Stimulated activated CD4-positive, alpha-beta T cell treated with anti-CD3 and anti-CD28 coated beads, Interleukin-2, amount 100 ng/mL, for 24 hours (primary cell): Measurements from ENCODE around the gene PRM3.
"Not testable (repeated sequence)": the region's sequence is repeated elsewhere in the genome, so short reads cannot be mapped to it uniquely, and the experiment has no call there.

Experiments used
- DNase-seq, 2 donors: peaks; one replicate each; pipeline ENCODE4 v3.0.0-alpha.2; 2020

The PRM3 gene

GRCh38 chr16:11303405-11304138 is 30.1 kb upstream of the PRM3 start:
- no peak for DNase-seq

- DNase-seq: no peak
These were observed 29.5 kb upstream of the PRM3 start for GRCh38 chr16:11302977-11303376.

GRCh38 chr16:11301645-11302501 is 28.4 kb upstream of the PRM3 start:
- DNase-seq: no peak

DNA sequence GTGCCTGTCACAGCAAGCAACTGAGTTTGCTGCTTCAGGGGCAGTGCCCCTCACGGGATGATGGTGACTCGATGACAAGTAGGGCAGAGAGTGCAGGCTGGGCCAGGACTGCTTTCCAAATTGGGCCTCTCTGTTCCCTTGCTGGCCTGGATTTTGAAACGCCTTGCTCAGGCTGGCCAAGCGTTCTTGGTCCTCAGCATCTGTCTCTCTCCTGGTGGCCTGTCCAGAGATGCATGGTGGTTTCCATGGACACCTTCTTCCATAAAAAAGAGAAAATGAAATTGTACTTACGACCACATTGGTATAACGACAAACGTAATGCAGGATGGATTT is 27.1 kb upstream of the PRM3 start:
- DNase-seq: no peak

DNA sequence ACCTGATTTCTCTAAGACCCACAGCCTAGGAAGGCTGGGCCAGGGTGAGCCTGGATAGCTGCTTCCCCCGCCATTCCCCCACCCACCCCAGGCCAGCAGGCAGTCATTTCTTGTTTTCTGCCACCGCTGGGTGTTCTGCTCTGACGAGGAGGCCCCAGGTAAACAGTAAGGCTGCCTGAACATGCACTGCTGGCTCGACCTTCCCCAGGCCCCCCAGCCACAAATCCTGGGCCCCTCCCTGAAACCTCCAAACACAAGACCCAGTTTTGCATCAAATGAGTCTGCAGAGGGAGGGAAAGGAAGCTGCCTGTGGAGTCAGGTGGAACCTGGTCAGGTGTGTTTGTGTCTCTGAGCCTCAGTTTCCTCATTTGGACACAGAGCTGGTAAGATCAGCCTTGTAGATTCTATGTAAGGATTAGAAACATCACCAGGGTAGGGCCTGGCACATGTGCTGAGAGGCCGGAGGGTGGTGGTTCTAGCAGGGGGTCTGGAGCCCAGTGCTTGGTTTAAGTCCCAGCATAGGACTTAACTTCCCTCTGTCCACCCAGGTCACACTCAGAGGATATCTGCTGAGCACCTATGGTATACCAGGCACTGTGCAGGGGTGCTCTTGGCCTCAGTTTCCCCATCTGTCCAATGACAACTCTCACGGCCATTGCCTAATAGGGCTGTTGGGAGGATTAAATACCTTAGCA is 26.6 kb upstream of the PRM3 start:
- DNase-seq: no peak

GRCh38 chr16:11298950-11299547 is 25.6 kb upstream of the PRM3 start:
- not testable (repeated sequence) for DNase-seq

- DNase-seq: no peak
These were observed 24.9 kb upstream of the PRM3 start for GRCh38 chr16:11298143-11298900.

DNA sequence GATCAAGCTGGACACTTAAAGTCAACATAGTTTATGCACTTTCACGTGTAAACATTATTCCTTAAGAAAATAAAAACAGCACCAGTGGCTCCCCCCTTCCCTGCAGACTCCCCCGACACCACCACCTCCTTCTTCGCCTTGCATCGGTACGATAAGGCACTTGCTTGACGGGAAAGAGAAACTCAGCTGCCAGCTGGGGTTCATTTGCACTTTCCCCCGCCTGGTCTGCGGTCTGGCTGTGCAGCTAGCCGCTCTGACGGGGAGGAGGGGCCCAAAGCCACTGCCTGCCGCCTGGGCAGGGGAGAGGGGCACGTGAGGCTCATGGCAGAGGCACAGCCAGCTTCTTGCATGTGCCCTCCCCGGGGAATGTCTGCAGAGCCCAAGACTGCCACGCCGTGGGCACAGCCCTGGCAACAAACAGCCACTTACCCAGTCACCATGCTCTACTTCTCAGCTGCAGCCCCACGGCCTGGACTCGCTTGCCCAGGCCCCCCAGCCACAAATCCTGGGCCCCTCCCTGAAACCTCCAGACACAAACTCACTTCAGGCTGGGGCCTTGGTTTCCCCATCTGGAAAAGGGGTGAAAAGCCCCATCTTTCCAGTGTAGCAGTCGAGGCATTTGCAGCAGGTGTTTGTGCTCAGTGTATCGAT is 24.2 kb upstream of the PRM3 start:
- DNase-seq: peak; percentile 59 to 68

DNA sequence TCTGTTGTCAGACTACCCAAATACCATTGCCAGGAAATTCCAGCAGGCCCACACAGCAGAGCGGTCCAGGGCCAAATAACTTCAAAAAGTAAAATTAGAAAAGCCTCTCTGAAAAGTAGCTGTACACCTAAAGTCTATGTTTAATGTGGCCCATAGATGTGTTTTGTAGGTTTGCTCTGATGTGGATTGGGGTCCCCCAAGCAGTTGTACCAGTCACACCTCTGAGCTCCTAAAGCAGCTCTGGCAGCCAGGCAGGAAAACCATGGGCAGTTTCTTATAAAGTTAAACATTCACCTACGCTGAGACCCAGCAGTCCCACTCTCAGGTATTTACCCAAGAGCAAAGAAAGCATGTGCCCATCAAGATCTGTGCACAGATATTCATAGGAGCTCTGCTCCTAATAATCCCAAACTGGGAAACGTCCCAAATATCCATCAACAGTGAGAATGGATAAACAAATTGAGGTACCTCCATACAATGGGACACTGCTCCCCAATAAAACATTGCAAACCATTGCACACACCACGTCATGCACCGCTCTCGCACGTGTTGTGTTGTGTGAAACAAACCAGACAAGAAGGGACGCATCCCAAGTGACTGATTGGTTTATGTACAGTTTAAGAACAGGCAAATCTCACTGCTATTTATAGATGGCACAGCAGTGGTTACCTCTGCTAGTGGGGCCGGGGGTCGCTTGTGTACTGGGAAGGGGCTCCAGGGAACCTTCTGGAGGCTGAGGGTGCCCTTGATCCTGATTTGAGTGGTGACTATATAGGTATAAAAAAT is 23.5 kb upstream of the PRM3 start:
- no peak for DNase-seq

GRCh38 chr16:11296351-11296705 is 22.9 kb upstream of the PRM3 start:
- no peak for DNase-seq

DNA sequence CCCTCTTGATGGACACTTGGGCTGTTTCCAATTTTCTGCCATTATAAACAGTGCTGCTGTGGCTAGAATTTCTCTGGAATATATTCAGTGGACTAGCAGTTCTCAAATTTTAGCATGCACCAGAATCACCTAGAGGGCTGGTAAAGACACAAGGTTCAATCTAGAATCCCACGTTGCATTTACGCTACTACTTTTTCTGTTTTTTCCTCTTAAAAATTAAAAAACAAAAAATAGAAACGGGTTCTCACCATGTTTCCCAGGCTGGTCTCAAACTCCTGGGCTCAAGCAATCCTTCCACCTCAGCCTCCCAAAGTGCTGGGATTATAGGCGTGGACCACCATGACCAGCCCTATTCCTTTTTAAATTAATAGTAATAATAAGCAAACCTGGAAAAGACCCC is 22.2 kb upstream of the PRM3 start:
- DNase-seq: no peak

DNA sequence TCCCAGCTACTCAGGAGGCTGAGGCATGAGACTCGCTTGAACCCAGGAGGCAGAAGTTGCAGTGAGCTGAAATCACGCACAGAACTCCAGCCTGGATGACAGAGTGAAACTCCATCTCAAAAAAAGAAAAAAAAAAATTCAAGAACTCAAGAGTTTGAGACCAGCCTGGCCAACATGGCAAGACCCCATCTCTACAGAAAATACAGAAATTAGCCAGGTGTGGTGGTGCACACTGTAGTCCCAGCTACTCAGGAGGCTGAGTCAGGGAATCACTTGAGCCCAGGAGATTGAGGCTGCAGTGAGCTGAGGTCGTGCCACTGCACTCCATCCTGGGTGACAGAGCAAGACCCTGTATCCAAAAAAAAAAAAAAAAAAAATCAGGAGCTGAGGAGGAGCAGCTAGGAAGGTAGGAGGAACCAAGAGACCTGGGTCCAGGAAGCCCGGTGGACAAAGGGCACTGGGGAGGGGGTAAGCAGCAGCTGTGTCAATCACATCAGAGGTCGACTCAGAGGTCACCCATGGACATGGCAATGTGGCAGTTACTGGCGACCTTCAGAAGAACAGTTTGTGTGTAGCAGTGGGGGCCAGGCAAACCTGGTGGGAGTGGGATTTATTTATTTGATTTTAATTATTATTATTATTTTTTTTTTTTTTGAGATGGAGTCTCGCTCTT is 18.8 kb upstream of the PRM3 start:
- no peak for DNase-seq

DNA sequence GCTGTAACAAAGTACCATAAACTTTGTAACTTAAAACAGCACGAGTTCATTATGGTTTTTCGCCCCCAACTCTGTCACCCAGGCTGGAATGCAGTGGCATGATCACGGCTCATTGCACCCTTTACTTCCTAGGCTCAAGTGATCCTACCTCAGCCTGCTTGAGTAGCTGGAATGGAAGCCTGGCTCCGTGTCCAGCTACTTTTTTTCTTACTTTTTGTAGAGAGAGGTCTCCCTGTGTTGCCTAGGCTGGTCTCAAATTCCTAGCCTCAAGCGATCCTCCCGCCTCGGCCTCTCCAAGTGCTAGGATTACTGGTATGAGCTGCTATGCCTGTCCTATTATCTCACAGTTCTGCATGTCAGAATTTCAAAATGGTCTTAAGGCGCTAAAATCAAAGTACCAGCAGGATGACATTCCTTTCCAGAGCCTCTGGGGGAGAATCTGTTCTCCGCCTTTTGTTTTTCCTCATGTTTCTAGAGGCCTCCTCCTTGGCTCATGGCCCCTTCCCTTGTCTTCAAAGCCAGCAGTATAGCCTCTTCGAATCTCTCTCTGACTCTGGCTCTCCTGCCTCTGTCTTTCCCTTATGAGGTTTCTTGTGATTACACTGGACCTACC is 17.8 kb upstream of the PRM3 start:
- no peak for DNase-seq

GRCh38 chr16:11290102-11290893 is 16.9 kb upstream of the PRM3 start:
- DNase-seq: no peak

- DNase-seq: not testable (repeated sequence)
These were observed 16.3 kb upstream of the PRM3 start for GRCh38 chr16:11289696-11290095.

DNA sequence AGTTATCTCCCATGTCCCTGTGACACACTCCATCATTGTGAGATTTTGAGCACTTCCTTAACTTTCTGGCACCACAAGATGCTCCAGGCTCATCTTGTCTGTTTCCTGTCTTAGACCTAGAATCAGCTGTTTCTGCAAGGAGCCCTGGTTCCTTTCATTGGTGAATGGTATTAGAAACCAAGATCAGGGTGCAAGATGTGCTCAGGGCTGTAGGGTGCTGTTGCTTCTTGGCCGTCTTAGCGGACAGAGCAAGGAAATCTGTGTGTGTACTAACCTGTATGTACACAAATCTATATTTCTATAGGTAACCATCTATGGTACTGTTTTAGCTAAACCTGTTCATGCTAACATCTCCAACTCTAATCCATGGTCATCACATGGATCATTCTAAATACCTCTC is 15.8 kb upstream of the PRM3 start:
- no peak for DNase-seq

- no peak for DNase-seq
These were observed 12.4 kb upstream of the PRM3 start for GRCh38 chr16:11285842-11286241.

GRCh38 chr16:11283820-11284248 is 10.4 kb upstream of the PRM3 start:
- DNase-seq: no peak
